GM19099 (cell line): ENCODE results near the gene TTN.

Experiments
- POLR2A ChIP-seq: IDR thresholded peaks from 3 replicates; pipeline ENCODE4 v1.6.1; 2011; ENCODE audit warnings: low read depth; ENCODE audit not compliant: insufficient read length; ENCODE audit errors: extremely low read depth

The TTN gene

GRCh38 chr2:178787155-178787554, 20.1 kb downstream of the TTN start:
- no peak for TF ChIP-seq POLR2A

DNA sequence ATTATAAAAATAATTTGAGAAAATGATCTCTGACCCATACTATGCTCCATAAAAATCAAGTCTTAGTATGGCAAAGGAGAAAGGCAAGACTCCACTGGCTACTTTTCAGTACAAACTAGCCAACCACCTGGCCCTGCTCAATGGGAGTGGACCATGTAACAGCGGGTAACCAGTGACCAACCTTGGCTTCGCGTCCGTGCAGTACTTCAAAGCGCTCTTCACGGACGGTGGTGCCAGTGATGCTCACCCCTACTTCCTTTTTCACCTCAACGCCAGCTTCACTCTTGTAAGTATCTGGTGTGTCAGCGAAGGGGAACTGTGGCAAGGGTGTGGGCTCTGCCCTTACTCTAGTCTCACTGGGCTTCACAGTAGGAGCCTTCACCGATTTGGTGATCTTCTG, 23.3 kb downstream of the TTN start:
- no peak for TF ChIP-seq POLR2A

GRCh38 chr2:178782236-178782635, 25.0 kb downstream of the TTN start:
- no peak for TF ChIP-seq POLR2A

- no peak for TF ChIP-seq POLR2A
These were observed 29.6 kb downstream of the TTN start for GRCh38 chr2:178777577-178777976.

GRCh38 chr2:178776751-178777150, 30.5 kb downstream of the TTN start:
- TF ChIP-seq POLR2A, result no peak

DNA sequence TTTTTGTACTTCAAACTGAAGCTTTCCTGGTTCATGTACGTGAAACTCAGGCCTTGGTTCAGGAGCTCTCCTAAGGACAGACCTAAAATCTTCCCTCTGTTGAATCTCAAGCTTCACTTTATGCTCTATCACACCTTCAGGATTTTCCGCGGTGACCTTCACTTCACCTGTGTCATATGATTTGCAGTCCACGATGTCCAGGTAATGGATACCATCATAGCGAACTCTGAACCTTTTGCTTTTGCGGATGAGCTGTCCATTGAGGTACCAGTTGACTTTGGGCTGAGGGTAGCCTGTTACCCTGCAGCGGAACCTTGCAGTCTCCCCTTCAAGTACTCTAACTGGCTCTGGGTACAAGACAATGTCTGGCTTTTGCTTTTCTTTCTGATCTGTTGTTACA, 31.2 kb downstream of the TTN start:
- TF ChIP-seq POLR2A, result no peak

- no peak for TF ChIP-seq POLR2A
These were observed 36.7 kb downstream of the TTN start for GRCh38 chr2:178770518-178770917.

GRCh38 chr2:178767094-178768060, 39.8 kb downstream of the TTN start:
- TF ChIP-seq POLR2A, result no peak

- TF ChIP-seq POLR2A, result no peak
These were observed 43.1 kb downstream of the TTN start for GRCh38 chr2:178764097-178764496.

- TF ChIP-seq POLR2A, result no peak
These were observed 45.4 kb downstream of the TTN start for GRCh38 chr2:178761759-178762371.

GRCh38 chr2:178756843-178757242, 50.4 kb downstream of the TTN start:
- no peak for TF ChIP-seq POLR2A

GRCh38 chr2:178756343-178756742, 50.9 kb downstream of the TTN start:
- TF ChIP-seq POLR2A, result no peak

- TF ChIP-seq POLR2A, result no peak
These were observed 59.5 kb downstream of the TTN start for GRCh38 chr2:178747767-178748166.

DNA sequence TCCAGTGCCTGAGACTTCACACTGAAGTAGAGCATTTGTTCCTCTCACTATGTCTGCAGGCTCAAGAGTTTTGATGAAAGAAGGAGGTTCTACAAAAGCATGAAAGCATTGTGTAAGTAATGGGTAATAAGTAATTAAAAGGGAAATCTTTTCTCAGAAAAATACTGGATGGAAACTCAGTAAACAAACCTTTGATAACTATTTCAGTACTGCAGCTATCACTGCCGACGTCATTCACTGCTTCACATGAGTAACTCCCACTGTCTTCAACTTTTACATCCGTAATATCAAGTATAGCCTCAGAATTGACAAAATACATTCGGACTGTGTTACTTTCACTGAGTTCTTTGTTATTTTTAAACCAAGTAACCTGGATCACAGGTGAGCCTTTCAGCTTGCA, 72.7 kb downstream of the TTN start:
- no peak for TF ChIP-seq POLR2A

GRCh38 chr2:178733975-178734374, 73.2 kb downstream of the TTN start:
- TF ChIP-seq POLR2A, result no peak

- TF ChIP-seq POLR2A, result no peak
These were observed 74.3 kb downstream of the TTN start for GRCh38 chr2:178732913-178733312.
